GM12874 (cell line): Measurements from ENCODE around the gene KIAA1217.

Experiments used
- CTCF ChIP-seq: IDR thresholded peaks from 2 replicates; pipeline ENCODE4 v1.5.1; 2011; ENCODE audit warnings: low read depth, mild to moderate bottlenecking, control low read depth, low read length, moderate library complexity; ENCODE audit not compliant: insufficient read depth

Gene KIAA1217

GRCh38 chr10:24257588-24257987, 48.6 kb downstream of the KIAA1217 start:
- no peak for TF ChIP-seq CTCF

- no peak for TF ChIP-seq CTCF
Measured at GRCh38 chr10:24259365-24260130, 50.6 kb downstream of the KIAA1217 start.

GRCh38 chr10:24261627-24262026, 52.7 kb downstream of the KIAA1217 start:
- TF ChIP-seq CTCF, result no peak

GRCh38 chr10:24262929-24263590, 54.1 kb downstream of the KIAA1217 start:
- TF ChIP-seq CTCF, result no peak

GRCh38 chr10:24269476-24269875, 60.5 kb downstream of the KIAA1217 start:
- no peak for TF ChIP-seq CTCF

- no peak for TF ChIP-seq CTCF
Measured at GRCh38 chr10:24272374-24272773, 63.4 kb downstream of the KIAA1217 start.

GRCh38 chr10:24277277-24277676, 68.3 kb downstream of the KIAA1217 start:
- TF ChIP-seq CTCF, result no peak
